Activated CD8-positive, alpha-beta memory T cell treated with anti-CD3 and anti-CD28 coated beads, Interleukin-2, amount 50 U/mL, for 1 hour (primary cell): Measurements from ENCODE around the gene DDR1.
"Not testable (repeated sequence)": the region's sequence is repeated elsewhere in the genome, so short reads cannot be mapped to it uniquely, and the experiment has no call there.

Source experiments
- DNase-seq: peaks from one replicate; pipeline ENCODE4 v3.0.0-alpha.2; 2020; ENCODE audit errors: extremely low read depth

The DDR1 gene

GRCh38 chr6:30854285-30855040 is 29.9 kb upstream of the DDR1 start:
- DNase-seq = no peak

GRCh38 chr6:30855429-30856075 is 28.8 kb upstream of the DDR1 start:
- no peak for DNase-seq

- no peak for DNase-seq
These were observed 27.2 kb upstream of the DDR1 start for GRCh38 chr6:30857112-30857511.

GRCh38 chr6:30857549-30857948 is 26.8 kb upstream of the DDR1 start:
- no peak for DNase-seq

GRCh38 chr6:30859726-30860125 is 24.6 kb upstream of the DDR1 start:
- DNase-seq = not testable (repeated sequence)

GRCh38 chr6:30861257-30862048 is 22.9 kb upstream of the DDR1 start:
- no peak for DNase-seq

- DNase-seq = no peak
These were observed 22.0 kb upstream of the DDR1 start for GRCh38 chr6:30862156-30862875.

- no peak for DNase-seq
These were observed 20.0 kb upstream of the DDR1 start for GRCh38 chr6:30864325-30864724.

GRCh38 chr6:30869241-30869749 is 15.0 kb upstream of the DDR1 start:
- DNase-seq = not testable (repeated sequence)

- no peak for DNase-seq
These were observed 13.8 kb upstream of the DDR1 start for GRCh38 chr6:30870546-30870945.

GRCh38 chr6:30871592-30872183 is 12.6 kb upstream of the DDR1 start:
- no peak for DNase-seq

- DNase-seq = no peak
These were observed 11.1 kb upstream of the DDR1 start for GRCh38 chr6:30873137-30873640.

GRCh38 chr6:30873795-30874194 is 10.5 kb upstream of the DDR1 start:
- DNase-seq = not testable (repeated sequence)

GRCh38 chr6:30875244-30876038 is 8.9 kb upstream of the DDR1 start:
- DNase-seq = no peak

GRCh38 chr6:30876039-30876730 is 8.1 kb upstream of the DDR1 start:
- DNase-seq = no peak

- peak; percentile 46 for DNase-seq
These were observed 6.7 kb upstream of the DDR1 start for GRCh38 chr6:30877419-30878262.

- no peak for DNase-seq
These were observed 4.5 kb upstream of the DDR1 start for GRCh38 chr6:30879684-30880427.

- no peak for DNase-seq
These were observed 3.5 kb upstream of the DDR1 start for GRCh38 chr6:30880698-30881252.
